Transverse colon (tissue), 3 donors: Measurements from ENCODE around the gene SLC26A9.

Source experiments
- POLR2A ChIP-seq: fragments of 450-650 bp; IDR thresholded peaks from one replicate; pipeline ENCODE4 v1.6.1; 2016; ENCODE audit warnings: antibody characterized with exemption, mild to moderate bottlenecking, moderate library complexity
- TF ChIP-seq, protein P1 (sequence below), 5 experiments: fragments of 200-600 bp in 3 of 5; fragments of 450-650 bp in 2 of 5; sonication (generic) in 3 of 5; IDR thresholded peaks; 1 replicate in 2 of 5; 2 replicates in 3 of 5; pipeline ENCODE4 v1.5.1; 2016 to 2017; ENCODE audit warnings: antibody characterized with exemption in 5 of 5, inconsistent platforms in 3 of 5, mild to moderate bottlenecking in 2 of 5, moderate library complexity in 1 of 5

DNA sequence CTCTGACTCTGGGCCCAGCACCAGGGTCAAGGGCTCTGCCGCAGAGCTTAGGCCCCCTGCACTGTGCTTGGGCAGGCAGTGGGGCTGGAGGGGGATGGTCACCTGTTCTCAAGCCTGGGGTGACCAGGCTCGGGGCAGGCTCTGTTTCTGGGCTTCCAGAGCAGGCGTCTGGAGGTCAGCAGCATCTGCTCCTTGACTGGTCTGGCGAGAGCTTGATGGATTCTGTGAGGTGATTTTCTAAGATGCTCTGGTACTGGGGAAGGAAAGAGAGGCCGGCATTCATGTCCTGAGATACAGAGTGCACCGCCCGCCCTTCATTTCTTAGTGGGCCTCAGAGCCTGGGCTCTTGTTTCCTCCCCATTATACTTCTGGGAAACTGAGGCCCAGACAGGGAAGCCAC, 35.4 kb upstream of the SLC26A9 start:
- no peak for TF ChIP-seq POLR2A
- TF ChIP-seq, protein P1, sequence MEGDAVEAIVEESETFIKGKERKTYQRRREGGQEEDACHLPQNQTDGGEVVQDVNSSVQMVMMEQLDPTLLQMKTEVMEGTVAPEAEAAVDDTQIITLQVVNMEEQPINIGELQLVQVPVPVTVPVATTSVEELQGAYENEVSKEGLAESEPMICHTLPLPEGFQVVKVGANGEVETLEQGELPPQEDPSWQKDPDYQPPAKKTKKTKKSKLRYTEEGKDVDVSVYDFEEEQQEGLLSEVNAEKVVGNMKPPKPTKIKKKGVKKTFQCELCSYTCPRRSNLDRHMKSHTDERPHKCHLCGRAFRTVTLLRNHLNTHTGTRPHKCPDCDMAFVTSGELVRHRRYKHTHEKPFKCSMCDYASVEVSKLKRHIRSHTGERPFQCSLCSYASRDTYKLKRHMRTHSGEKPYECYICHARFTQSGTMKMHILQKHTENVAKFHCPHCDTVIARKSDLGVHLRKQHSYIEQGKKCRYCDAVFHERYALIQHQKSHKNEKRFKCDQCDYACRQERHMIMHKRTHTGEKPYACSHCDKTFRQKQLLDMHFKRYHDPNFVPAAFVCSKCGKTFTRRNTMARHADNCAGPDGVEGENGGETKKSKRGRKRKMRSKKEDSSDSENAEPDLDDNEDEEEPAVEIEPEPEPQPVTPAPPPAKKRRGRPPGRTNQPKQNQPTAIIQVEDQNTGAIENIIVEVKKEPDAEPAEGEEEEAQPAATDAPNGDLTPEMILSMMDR (IDR thresholded peaks at IDR 0.05): no peak
